Nephron progenitor cell (in vitro differentiated cells): ENCODE results near the gene OASL.

Source experiments
- DNase-seq: peaks from one replicate; pipeline ENCODE4 v3.0.0; 2021
- H3K27ac Mint-ChIP-seq: 2 replicates; pipeline ENCODE4 v1.8.0; 2021; ENCODE audit warnings: mild to moderate bottlenecking, moderate library complexity, mixed read lengths
- H3K27me3 Mint-ChIP-seq: 2 replicates; pipeline ENCODE4 v1.8.0; 2021; ENCODE audit warnings: mild to moderate bottlenecking, low read depth, mixed read lengths; ENCODE audit not compliant: poor library complexity
- H3K36me3 Mint-ChIP-seq: 2 replicates; pipeline ENCODE4 v1.8.0; 2021; ENCODE audit warnings: low read depth, mixed read lengths
- H3K4me1 Mint-ChIP-seq: 2 replicates; pipeline ENCODE4 v1.8.0; 2021; ENCODE audit warnings: mixed read lengths
- H3K4me3 Mint-ChIP-seq: 2 replicates; pipeline ENCODE4 v1.8.0; 2021; ENCODE audit warnings: mild to moderate bottlenecking, moderate library complexity, mixed read lengths
- H3K9me3 Mint-ChIP-seq: 2 replicates; pipeline ENCODE4 v1.8.0; 2021; ENCODE audit warnings: mild to moderate bottlenecking, moderate library complexity, mixed read lengths
- TF ChIP-seq, protein P1 (sequence below): fragments of 200-600 bp; sonication (generic); IDR thresholded peaks from 2 replicates; pipeline ENCODE4 v1.5.0; 2021; ENCODE audit warnings: antibody characterized with exemption

Gene OASL

DNA sequence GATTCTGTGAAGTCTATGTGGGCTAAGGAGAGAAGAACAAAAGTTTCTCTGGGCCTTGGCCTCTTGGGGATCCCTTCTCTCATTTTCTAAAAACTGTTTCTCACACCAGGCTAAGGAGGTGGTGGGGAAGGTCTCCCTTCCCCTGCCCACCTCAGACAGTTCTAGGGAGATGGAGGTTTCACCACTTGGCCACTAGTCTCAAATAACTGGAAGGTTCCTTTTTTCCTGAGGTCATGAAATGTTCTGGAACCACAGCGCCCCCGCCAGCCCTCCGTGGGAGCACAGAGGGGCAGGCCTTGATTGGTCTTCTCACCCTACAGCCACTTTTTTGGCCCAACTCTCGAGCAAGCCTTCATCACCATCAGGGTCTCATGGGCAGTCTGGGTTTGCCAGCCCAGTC lies 35.4 kb downstream of the OASL start:
- peaks cover 2% of the 10 kb centered on the region for H3K27me3 Mint-ChIP-seq
- no peak overlapping the region for H3K27ac Mint-ChIP-seq
- H3K36me3 Mint-ChIP-seq: peaks cover 45% of the 10 kb centered on the region

DNA sequence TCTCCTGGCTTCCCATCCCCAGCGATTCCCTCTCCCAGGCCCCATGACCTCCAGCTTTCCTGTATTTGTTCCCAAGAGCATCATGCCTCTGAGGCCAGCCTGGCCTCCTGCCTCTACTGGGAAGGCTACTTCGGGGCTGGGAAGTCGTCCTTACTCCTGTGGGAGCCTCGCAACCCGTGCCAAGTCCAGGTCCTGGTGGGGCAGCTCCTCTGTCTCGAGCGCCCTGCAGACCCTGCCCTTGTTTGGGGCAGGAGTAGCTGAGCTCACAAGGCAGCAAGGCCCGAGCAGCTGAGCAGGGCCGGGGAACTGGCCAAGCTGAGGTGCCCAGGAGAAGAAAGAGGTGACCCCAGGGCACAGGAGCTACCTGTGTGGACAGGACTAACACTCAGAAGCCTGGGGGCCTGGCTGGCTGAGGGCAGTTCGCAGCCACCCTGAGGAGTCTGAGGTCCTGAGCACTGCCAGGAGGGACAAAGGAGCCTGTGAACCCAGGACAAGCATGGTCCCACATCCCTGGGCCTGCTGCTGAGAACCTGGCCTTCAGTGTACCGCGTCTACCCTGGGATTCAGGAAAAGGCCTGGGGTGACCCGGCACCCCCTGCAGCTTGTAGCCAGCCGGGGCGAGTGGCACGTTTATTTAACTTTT lies 37.1 kb downstream of the OASL start:
- H3K9me3 Mint-ChIP-seq: no peaks in the 10 kb centered on the region
- TF ChIP-seq, protein P1, sequence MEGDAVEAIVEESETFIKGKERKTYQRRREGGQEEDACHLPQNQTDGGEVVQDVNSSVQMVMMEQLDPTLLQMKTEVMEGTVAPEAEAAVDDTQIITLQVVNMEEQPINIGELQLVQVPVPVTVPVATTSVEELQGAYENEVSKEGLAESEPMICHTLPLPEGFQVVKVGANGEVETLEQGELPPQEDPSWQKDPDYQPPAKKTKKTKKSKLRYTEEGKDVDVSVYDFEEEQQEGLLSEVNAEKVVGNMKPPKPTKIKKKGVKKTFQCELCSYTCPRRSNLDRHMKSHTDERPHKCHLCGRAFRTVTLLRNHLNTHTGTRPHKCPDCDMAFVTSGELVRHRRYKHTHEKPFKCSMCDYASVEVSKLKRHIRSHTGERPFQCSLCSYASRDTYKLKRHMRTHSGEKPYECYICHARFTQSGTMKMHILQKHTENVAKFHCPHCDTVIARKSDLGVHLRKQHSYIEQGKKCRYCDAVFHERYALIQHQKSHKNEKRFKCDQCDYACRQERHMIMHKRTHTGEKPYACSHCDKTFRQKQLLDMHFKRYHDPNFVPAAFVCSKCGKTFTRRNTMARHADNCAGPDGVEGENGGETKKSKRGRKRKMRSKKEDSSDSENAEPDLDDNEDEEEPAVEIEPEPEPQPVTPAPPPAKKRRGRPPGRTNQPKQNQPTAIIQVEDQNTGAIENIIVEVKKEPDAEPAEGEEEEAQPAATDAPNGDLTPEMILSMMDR: no peak
- peak overlapping the region; percentile 42 for H3K27ac Mint-ChIP-seq
- peaks cover 35% of the 10 kb centered on the region for H3K36me3 Mint-ChIP-seq
- peaks cover 10% of the 10 kb centered on the region for H3K4me1 Mint-ChIP-seq
- peaks cover 6% of the 10 kb centered on the region for H3K27me3 Mint-ChIP-seq
- no peak for DNase-seq
- H3K4me3 Mint-ChIP-seq: no peak overlapping the region

More for the DNA sequence above, 35.4 kb downstream of the OASL start:
- H3K4me1 Mint-ChIP-seq: peaks cover 4% of the 10 kb centered on the region
- no peaks in the 10 kb centered on the region for H3K9me3 Mint-ChIP-seq
- no peak for DNase-seq
- no peak overlapping the region for H3K4me3 Mint-ChIP-seq
- TF ChIP-seq, protein P1: no peak

DNA sequence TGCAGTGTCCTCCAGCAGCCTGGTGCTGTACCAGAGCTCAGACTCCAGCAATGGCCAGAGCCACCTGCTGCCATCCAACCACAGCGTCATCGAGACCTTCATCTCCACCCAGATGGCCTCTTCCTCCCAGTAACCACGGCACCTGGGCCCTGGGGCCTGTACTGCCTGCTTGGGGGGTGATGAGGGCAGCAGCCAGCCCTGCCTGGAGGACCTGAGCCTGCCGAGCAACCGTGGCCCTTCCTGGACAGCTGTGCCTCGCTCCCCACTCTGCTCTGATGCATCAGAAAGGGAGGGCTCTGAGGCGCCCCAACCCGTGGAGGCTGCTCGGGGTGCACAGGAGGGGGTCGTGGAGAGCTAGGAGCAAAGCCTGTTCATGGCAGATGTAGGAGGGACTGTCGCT lies 38.0 kb downstream of the OASL start:
- Mint-ChIP-seq H3K27me3 (peaks cover 6% of the 10 kb centered on the region), H3K9me3 (no peaks in the 10 kb centered on the region), H3K36me3 (peaks cover 26% of the 10 kb centered on the region), H3K4me3 (no peak overlapping the region), H3K4me1 (peaks cover 10% of the 10 kb centered on the region), H3K27ac (no peak overlapping the region)
- TF ChIP-seq, protein P1: no peak
- DNase-seq: no peak

DNA sequence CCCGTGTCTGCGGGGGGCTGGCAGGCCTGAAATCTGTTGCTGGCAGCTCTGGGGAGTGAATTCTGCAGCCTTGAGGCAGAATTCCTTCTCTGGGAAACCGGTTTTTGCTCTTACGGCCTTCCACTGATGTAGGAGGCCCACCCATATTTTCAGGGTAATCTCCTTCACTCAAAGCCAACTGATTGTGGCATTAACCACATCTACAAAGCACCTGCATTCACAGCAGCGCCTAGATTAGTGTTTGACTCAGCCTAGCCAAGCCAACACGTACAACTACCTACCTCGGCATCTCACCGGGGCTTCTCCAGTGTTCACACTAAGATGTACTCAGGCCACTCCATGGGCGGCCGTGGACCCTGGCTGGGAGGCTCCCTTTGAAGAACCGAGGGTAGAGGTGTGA lies 38.5 kb downstream of the OASL start:
- no peak for DNase-seq
- no peak overlapping the region for H3K27ac Mint-ChIP-seq
- TF ChIP-seq, protein P1: no peak
- peaks cover 6% of the 10 kb centered on the region for H3K27me3 Mint-ChIP-seq
- H3K36me3 Mint-ChIP-seq: peaks cover 24% of the 10 kb centered on the region
- H3K9me3 Mint-ChIP-seq: no peaks in the 10 kb centered on the region
- H3K4me1 Mint-ChIP-seq: peaks cover 10% of the 10 kb centered on the region
- no peak overlapping the region for H3K4me3 Mint-ChIP-seq

DNA sequence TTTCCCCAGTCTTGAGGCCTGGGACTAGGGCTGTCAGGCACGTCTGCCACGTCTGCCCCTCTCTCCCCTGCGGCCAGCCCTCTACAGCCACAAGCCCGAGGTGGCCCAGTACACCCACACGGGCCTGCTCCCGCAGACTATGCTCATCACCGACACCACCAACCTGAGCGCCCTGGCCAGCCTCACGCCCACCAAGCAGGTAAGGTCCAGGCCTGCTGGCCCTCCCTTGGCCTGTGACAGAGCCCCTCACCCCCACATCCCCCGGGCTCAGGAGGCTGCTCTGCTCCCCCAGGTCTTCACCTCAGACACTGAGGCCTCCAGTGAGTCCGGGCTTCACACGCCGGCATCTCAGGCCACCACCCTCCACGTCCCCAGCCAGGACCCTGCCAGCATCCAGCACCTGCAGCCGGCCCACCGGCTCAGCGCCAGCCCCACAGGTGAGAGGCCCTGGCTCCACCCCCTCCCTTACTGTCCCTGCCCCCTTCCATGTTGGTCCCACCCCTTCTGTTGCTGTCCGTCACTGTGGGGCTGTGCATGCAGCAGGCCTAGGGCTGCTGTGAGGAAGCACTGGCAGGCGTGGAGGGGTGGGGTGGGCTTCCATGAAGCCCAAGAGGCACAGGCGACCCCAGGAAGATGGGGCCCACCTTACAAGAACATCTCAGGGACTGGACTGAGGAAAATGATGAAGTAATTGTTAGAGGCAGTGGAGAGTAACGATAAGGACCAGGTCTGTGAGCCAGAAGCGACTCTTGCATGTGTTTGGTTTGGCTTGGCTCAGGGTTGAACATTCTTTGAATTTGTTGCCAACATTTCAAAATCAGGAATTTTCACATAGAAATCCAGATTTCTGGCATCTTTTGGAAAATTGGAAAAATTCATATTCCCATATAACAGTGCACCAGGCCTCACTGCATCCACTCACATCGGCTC lies 39.6 kb downstream of the OASL start:
- Mint-ChIP-seq H3K27me3 (peaks cover 6% of the 10 kb centered on the region), H3K4me3 (no peak overlapping the region), H3K27ac (no peak overlapping the region), H3K36me3 (peaks cover 13% of the 10 kb centered on the region), H3K4me1 (peaks cover 10% of the 10 kb centered on the region), H3K9me3 (no peaks in the 10 kb centered on the region)
- TF ChIP-seq, protein P1: no peak
- no peak for DNase-seq
